ENCODE results near the gene PKM. TPM values are rescaled to one million over a fixed set of nuclear protein-coding genes. Genes with fewer than 3 reads are reported as not detected.

The PKM gene
- total RNA-seq, 1 experiment from 2014 or later = 1,026 TPM

- no peak overlapping the region for H2BK5ac ChIP-seq (ENCODE audit: insufficient read length, low read length)
- peaks cover 63% of the 10 kb centered on the region; the same call in 1 of the 2 replicates for H3K79me2 ChIP-seq (ENCODE audit: insufficient read depth, low read length)
- no peaks in the 10 kb centered on the region for H4K20me1 ChIP-seq (ENCODE audit: control insufficient read depth, insufficient read depth, insufficient read length)
- no peak overlapping the region for H3K14ac ChIP-seq (ENCODE audit: insufficient read depth, low read length)
- H3K18ac ChIP-seq (ENCODE audit: insufficient read length, low read depth, low read length) = no peak overlapping the region
- H3K56ac ChIP-seq (ENCODE audit: insufficient read length, low read depth, low read length) = no peak overlapping the region
- no peak overlapping the region for H2BK15ac ChIP-seq (ENCODE audit: low read depth, low read length)
- no peak overlapping the region for H2BK20ac ChIP-seq (ENCODE audit: low read depth, low read length, poor library complexity, severe bottlenecking)
- Mint-ChIP-seq H3K27ac (no peak overlapping the region), H3K9me3 (no peaks in the 10 kb centered on the region; a peak in 2 of 5 replicates), H3K36me3 (ENCODE audit: insufficient read depth in 1 of 3, low read depth in 3 of 3) (peaks cover 14 to 43% (median 27%) of the 10 kb centered on the region in 3 experiments; a peak in 6 of 7 replicates), H3K4me1 (peaks cover 57 to 64% of the 10 kb centered on the region in 2 experiments), H3K4me3 (peak overlapping the region; percentile 44 to 97), H3K27me3 (ENCODE audit: low read depth) (peaks cover 7% of the 10 kb centered on the region)
- no peak overlapping the region for H2AK5ac ChIP-seq (ENCODE audit: insufficient read length, low read length)
- H3K4me2 ChIP-seq (ENCODE audit: insufficient read depth, insufficient read length, low read length) = no peak overlapping the region
- no peak overlapping the region for H3K4ac ChIP-seq (ENCODE audit: low read depth, low read length)
- H4K5ac ChIP-seq (ENCODE audit: insufficient read length, low read depth, low read length) = no peak overlapping the region
- H4K8ac ChIP-seq (replicated peaks; ENCODE audit: insufficient read length, low read depth, low read length) = no peak overlapping the region
- peaks cover 24% of the 10 kb centered on the region for H3K23me2 ChIP-seq (ENCODE audit: insufficient read length, low read depth, low read length, poor library complexity, severe bottlenecking)
- peaks cover 9% of the 10 kb centered on the region for H3K79me1 ChIP-seq (ENCODE audit: insufficient read depth, low read depth, low read length, poor library complexity, severe bottlenecking)
- H3K9ac ChIP-seq (ENCODE audit: extremely low read depth, insufficient read length, low read length) = no peak overlapping the region
- H3K27ac ChIP-seq (ENCODE audit: insufficient read length, low read depth, low read length) = no peak overlapping the region
- H3K9me3 ChIP-seq (ENCODE audit: control insufficient read depth, low read depth, low read length) = no peaks in the 10 kb centered on the region
- H3K4me1 ChIP-seq (ENCODE audit: insufficient read depth, low read length) = peaks cover 13% of the 10 kb centered on the region; the same call in 1 of the 2 replicates
- no peak overlapping the region for H2AFZ ChIP-seq (ENCODE audit: low read length)
- H2BK120ac ChIP-seq (ENCODE audit: low read depth, low read length, poor library complexity, severe bottlenecking) = no peak overlapping the region
- no peak overlapping the region for H4K91ac ChIP-seq (ENCODE audit: insufficient read length, low read depth, low read length)
- no peak for DNase-seq
- no peaks in the 10 kb centered on the region for H3K27me3 ChIP-seq (ENCODE audit: insufficient read depth, low read length)
- no CpG with 5 or more reads among the region's 4 CpGs for WGBS (ENCODE audit: extremely low coverage, insufficient read length, low lambda C conversion rate)
- no peak overlapping the region for H2BK12ac ChIP-seq (ENCODE audit: insufficient read length, low read depth, low read length)
- H3K23ac ChIP-seq (ENCODE audit: insufficient read length, low read depth, low read length) = no peak overlapping the region
- TF ChIP-seq CTCF (conservative IDR thresholded peaks at IDR 0.05) = no peak
- H3T11ph ChIP-seq (ENCODE audit: low read length) = no peak overlapping the region
These were observed 3.3 kb downstream of the PKM start for GRCh38 chr15:72227720-72228119.
